ENCODE results near the gene ABLIM3.
"Not testable (repeated sequence)": the region's sequence is repeated elsewhere in the genome, so short reads cannot be mapped to it uniquely, and the experiment has no call there.

ABLIM3 gene

GRCh38 chr5:149262315-149262714, 121.0 kb downstream of the ABLIM3 start:
- no peak for DNase-seq

- peak; percentile 47 for DNase-seq
Observed at GRCh38 chr5:149264439-149265067, 123.3 kb downstream of the ABLIM3 start.

DNA sequence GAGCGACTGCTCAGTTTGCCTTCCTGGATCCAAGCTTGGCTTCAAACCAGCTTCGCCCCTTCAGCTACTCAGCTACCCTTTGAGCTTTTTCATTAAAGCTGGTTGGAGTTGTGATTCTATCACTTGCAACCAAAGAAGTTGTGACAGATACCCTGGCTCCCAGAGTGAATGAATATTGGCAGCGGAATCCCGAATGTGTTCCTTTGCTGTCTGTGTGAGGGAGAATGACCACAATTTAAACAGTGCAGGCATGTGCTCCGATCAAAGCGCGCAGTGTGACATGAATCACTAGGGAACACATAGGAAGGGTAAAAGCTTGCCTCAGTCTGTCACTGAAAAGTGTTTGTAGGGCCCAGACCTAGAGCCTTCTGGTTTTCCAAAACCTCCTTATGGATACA, 123.8 kb downstream of the ABLIM3 start:
- no peak for DNase-seq

GRCh38 chr5:149265597-149265996, 124.3 kb downstream of the ABLIM3 start:
- DNase-seq, result no peak

- no peak for DNase-seq
Observed at GRCh38 chr5:149267241-149267973, 126.1 kb downstream of the ABLIM3 start.

DNA sequence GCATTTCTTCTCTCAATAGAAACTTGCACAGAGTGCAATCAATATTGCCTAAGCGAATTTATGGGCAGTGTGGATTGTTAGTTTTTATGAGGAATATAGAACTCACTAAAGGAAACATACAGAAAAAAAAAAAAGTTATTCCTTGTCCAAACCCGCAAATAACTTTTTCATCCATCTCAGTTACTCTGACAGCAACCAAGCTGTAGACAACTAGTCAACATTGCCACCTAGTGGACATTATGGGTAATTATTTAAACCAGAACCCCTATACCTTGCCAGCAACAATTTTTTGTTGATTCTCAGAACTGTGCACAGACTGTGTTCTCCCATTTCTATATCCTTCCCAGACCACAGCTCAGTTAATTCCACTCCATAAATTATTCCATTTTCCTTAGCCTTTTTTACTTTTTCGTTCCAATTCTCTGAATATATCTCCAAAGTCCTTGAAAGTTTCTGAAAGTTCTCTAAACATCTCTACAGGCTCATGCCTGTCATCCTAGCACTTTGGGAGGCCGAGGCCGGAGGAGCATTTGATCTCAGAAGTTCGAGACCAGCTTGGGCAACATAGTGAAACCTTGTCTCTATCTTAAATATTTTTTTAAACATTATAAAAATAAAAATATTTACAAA, 127.8 kb downstream of the ABLIM3 start:
- DNase-seq, result no peak

GRCh38 chr5:149271195-149271715, 130.0 kb downstream of the ABLIM3 start:
- no peak for DNase-seq

GRCh38 chr5:149271716-149272563, 130.6 kb downstream of the ABLIM3 start, which contains the start of gene AFAP1L1:
Gene AFAP1L1 (plus strand): TSS chr5:149271859. CDS start chr5:149271969, 110 bp downstream.
- peak; percentile 55 for DNase-seq

GRCh38 chr5:149272781-149273180, 131.5 kb downstream of the ABLIM3 start:
- DNase-seq, result not testable (repeated sequence)

- DNase-seq, result no peak
Observed at GRCh38 chr5:149273237-149273636, 131.9 kb downstream of the ABLIM3 start.

DNA sequence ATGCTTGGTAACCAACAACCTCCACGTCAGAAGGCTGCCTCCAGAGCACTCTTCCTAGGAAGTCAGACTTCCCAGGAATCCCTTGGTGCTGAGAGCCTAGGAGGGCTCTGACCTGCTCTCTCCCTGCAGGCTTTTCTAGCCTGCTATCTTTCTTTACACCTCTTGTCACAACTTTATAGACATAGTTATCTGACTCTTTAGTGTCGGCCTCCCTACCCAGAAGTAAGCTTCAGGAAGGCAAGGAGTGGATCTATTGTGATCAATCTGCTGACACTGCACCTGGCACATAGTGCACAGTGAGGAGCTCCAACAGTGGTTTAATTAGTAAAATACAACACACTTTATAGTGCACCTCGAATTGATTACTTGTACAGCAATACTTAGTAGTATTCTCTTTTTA, 132.7 kb downstream of the ABLIM3 start:
- no peak for DNase-seq

GRCh38 chr5:149274939-149275338, 133.6 kb downstream of the ABLIM3 start:
- DNase-seq, result no peak

- no peak for DNase-seq
Observed at GRCh38 chr5:149277801-149278200, 136.5 kb downstream of the ABLIM3 start.

GRCh38 chr5:149278451-149279210, 137.3 kb downstream of the ABLIM3 start:
- no peak for DNase-seq

DNA sequence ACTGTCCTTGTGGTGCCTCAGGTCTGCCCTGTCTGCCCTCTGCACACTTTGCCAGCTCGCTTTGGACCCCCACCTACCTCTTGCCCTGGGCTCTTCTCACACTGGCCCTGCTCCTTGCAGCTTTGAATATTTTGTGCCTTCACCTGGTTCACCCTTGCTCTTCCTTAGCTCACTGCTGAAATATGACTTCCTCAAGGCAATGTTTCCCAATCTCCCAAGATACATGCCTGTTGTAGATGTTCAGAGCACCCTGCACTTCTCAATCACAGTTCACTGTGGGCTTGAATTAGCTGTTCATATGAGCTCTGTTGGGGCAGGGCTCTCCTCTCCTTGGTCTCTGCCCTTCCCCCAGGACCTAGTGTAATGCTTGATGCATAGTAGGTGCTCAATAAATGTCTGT, 138.4 kb downstream of the ABLIM3 start:
- DNase-seq, result no peak

- no peak for DNase-seq
Observed at GRCh38 chr5:149280124-149280523, 138.8 kb downstream of the ABLIM3 start.

GRCh38 chr5:149280802-149281201, 139.5 kb downstream of the ABLIM3 start:
- no peak for DNase-seq

GRCh38 chr5:149282027-149282965, 141.0 kb downstream of the ABLIM3 start:
- no peak for DNase-seq

GRCh38 chr5:149282966-149283332, 141.7 kb downstream of the ABLIM3 start:
- DNase-seq, result no peak

DNA sequence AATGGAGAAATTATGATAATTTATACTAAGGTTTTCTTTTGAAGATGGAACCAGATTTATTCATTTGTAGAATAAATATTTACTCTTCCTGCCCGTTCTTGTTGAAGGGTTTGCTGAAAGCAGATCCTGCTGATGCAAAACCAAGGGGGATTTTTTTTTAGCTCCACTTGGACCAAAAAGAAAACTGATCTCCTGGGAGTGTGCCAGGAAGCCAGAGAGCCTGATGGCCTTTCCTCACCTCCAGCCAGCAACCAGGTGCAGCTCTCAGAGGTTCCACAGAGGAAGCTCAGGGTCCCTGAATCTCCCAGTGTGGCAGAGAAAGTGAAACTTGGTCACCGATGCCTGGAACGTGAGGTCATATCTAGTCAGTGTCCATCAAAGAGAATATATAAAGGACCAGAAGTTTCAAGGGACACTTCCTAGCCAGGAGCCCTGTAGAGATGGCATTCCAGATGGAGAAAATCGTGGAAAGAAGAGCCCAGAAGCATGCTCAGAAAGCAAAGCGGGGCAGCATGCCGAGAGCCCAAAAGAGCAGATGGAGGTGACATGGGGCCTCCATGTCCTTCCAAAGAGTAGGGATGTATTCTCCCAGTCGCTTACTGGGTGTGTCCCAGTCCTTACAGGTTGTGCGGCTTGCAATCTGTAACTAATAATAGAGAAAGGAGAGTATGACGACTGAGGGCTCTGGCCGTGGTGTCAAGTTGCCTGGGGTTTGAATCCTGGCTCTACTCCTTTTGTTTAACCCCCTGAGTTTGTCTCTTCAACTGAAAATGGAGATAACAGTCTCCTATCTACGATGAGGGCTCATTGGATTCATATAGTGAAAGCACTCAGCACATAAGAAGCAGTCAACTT, 142.6 kb downstream of the ABLIM3 start:
- peak; percentile 39 for DNase-seq

All from SHP77 treated with DMSO at 0.1 percent for 48 hours (cell line).